Astrocyte (in vitro differentiated cells and primary cell): ENCODE data around the gene SLC9A3.

Experiments used
- CTCF ChIP-seq: IDR thresholded peaks from 2 replicates; pipeline ENCODE4 v1.5.1; 2011; ENCODE audit warnings: low read depth, mild to moderate bottlenecking, inconsistent platforms, low read length, moderate library complexity; ENCODE audit not compliant: insufficient read depth
- EZH2 ChIP-seq: IDR thresholded peaks from 2 replicates; pipeline ENCODE4 v1.6.1; 2012; ENCODE audit warnings: mild to moderate bottlenecking, low read length, inconsistent platforms; ENCODE audit not compliant: insufficient read depth

GRCh38 chr5:456351-457194, 67.7 kb downstream of the SLC9A3 start:
- TF ChIP-seq CTCF (no peak), EZH2 (no peak)
